Measurements from ENCODE around the gene CBX7.

The CBX7 gene

GRCh38 chr22:39101226-39101625 lies 51.3 kb downstream of the CBX7 start:
- H3K27ac ChIP-seq, result no peak overlapping the region

GRCh38 chr22:39098576-39098975 lies 53.9 kb downstream of the CBX7 start:
- Histone ChIP-seq H3K4me3 (no peak overlapping the region), H3K27ac (peak overlapping the region in 10 of 21 experiments; percentile 34 to 95 (median 76))

More at GRCh38 chr22:39101226-39101625, 51.3 kb downstream of the CBX7 start:
- H3K4me3 ChIP-seq, result no peak overlapping the region

- H3K27ac ChIP-seq, result peak overlapping the region in 15 of 21 experiments; percentile 11 to 95 (median 73)
- H3K4me3 ChIP-seq, result no peak overlapping the region
Measured at GRCh38 chr22:39098026-39098425, 54.5 kb downstream of the CBX7 start.

- H3K4me3 ChIP-seq, result no peak within 1 kb of the TSS
- H3K27ac ChIP-seq, result peak within 1 kb of the TSS in 17 of 21 experiments; percentile 11 to 95 (median 72)
Measured at GRCh38 chr22:39097098-39098020, 55.1 kb downstream of the CBX7 start, which contains the start of gene APOBEC3H. Gene APOBEC3H (plus strand): TSS chr22:39097244. CDS start chr22:39100279, 3,035 bp downstream.

GRCh38 chr22:39095971-39096370 lies 56.5 kb downstream of the CBX7 start:
- Histone ChIP-seq H3K27ac (peak overlapping the region in 6 of 21 experiments; percentile 38 to 95 (median 69)), H3K4me3 (no peak overlapping the region)

GRCh38 chr22:39094717-39095389 lies 57.6 kb downstream of the CBX7 start:
- H3K27ac ChIP-seq, result peak overlapping the region in 10 of 21 experiments; percentile 18 to 95 (median 48)
- no peak overlapping the region for H3K4me3 ChIP-seq

GRCh38 chr22:39092111-39092862 lies 60.2 kb downstream of the CBX7 start:
- H3K4me3 ChIP-seq, result no peak overlapping the region
- H3K27ac ChIP-seq, result peak overlapping the region in 14 of 21 experiments; percentile 22 to 95 (median 72)

GRCh38 chr22:39091126-39092081 lies 61.1 kb downstream of the CBX7 start:
- no peak overlapping the region for H3K4me3 ChIP-seq
- H3K27ac ChIP-seq, result peak overlapping the region in 14 of 21 experiments; percentile 27 to 95 (median 72)

- peak overlapping the region in 16 of 21 experiments; percentile 28 to 95 (median 72) for H3K27ac ChIP-seq
- H3K4me3 ChIP-seq, result no peak overlapping the region
Measured at GRCh38 chr22:39090426-39091064, 61.9 kb downstream of the CBX7 start.

GRCh38 chr22:39089928-39090327 lies 62.6 kb downstream of the CBX7 start:
- Histone ChIP-seq H3K4me3 (no peak overlapping the region), H3K27ac (peak overlapping the region in 16 of 21 experiments; percentile 28 to 95 (median 72))

GRCh38 chr22:39088685-39089032 lies 63.8 kb downstream of the CBX7 start:
- peak overlapping the region in 6 of 21 experiments; percentile 11 to 95 (median 68) for H3K27ac ChIP-seq
- no peak overlapping the region for H3K4me3 ChIP-seq

- Histone ChIP-seq H3K27ac (peak overlapping the region in 6 of 21 experiments; percentile 11 to 95 (median 68)), H3K4me3 (no peak overlapping the region)
Measured at GRCh38 chr22:39087881-39088684, 64.4 kb downstream of the CBX7 start.

- Histone ChIP-seq H3K4me3 (no peak overlapping the region), H3K27ac (peak overlapping the region in 2 of 21 experiments; percentile 16 to 51)
Measured at GRCh38 chr22:39087098-39087497, 65.4 kb downstream of the CBX7 start.

GRCh38 chr22:39084666-39085065 lies 67.8 kb downstream of the CBX7 start:
- Histone ChIP-seq H3K27ac (no peak overlapping the region), H3K4me3 (no peak overlapping the region)

GRCh38 chr22:39083212-39084165 lies 69.0 kb downstream of the CBX7 start:
- peak overlapping the region in 3 of 21 experiments; percentile 42 to 65 (median 50) for H3K27ac ChIP-seq
- H3K4me3 ChIP-seq, result no peak overlapping the region

GRCh38 chr22:39081598-39081997 lies 70.9 kb downstream of the CBX7 start:
- H3K4me3 ChIP-seq, result no peak overlapping the region
- H3K27ac ChIP-seq, result peak overlapping the region in 4 of 21 experiments; percentile 36 to 63 (median 42)
